Measurements from ENCODE around the gene MAFG.

MAFG gene

GRCh38 chr17:81888105-81888987 lies 39.2 kb downstream of the MAFG start:
- TF ChIP-seq EP300 (IDR thresholded peaks at IDR 0.05; ENCODE audit: borderline replicate concordance): no peak
- no peak for TF ChIP-seq TCF12 (IDR thresholded peaks at IDR 0.05; ENCODE audit: low read depth)
- no peak for TF ChIP-seq NFIC (IDR thresholded peaks at IDR 0.05)
- no peak for TF ChIP-seq ZBTB7A (IDR thresholded peaks at IDR 0.05; ENCODE audit: low read depth)
- TF ChIP-seq USF1 (IDR thresholded peaks at IDR 0.05): no peak

- no peak for TF ChIP-seq USF1 (IDR thresholded peaks at IDR 0.05)
- TF ChIP-seq REST (IDR thresholded peaks at IDR 0.05; ENCODE audit: low read depth): no peak
- TF ChIP-seq RAD21 (IDR thresholded peaks at IDR 0.05; ENCODE audit: low read depth): no peak
- TF ChIP-seq TAF1 (IDR thresholded peaks at IDR 0.05; ENCODE audit: low read depth): no peak
- no peak for TF ChIP-seq TEAD4 (IDR thresholded peaks at IDR 0.05)
- TF ChIP-seq MAX (IDR thresholded peaks at IDR 0.05): no peak
These were observed 41.5 kb downstream of the MAFG start for GRCh38 chr17:81885869-81886548.

GRCh38 chr17:81885454-81885853 lies 42.1 kb downstream of the MAFG start:
- no peak for TF ChIP-seq NFIC (IDR thresholded peaks at IDR 0.05)
- no peak for TF ChIP-seq MAX (IDR thresholded peaks at IDR 0.05)

GRCh38 chr17:81884968-81885367 lies 42.6 kb downstream of the MAFG start:
- no peak for TF ChIP-seq CREB1 (IDR thresholded peaks at IDR 0.05; ENCODE audit: low read depth)
- no peak for TF ChIP-seq TAF1 (IDR thresholded peaks at IDR 0.05; ENCODE audit: low read depth)
- no peak for TF ChIP-seq NFIC (IDR thresholded peaks at IDR 0.05)
- no peak for TF ChIP-seq REST (IDR thresholded peaks at IDR 0.05; ENCODE audit: low read depth)
- no peak for TF ChIP-seq RAD21 (IDR thresholded peaks at IDR 0.05; ENCODE audit: low read depth)
- no peak for TF ChIP-seq CEBPB (IDR thresholded peaks at IDR 0.05)
- no peak for TF ChIP-seq EGR1 (IDR thresholded peaks at IDR 0.05)
- TF ChIP-seq YY1 (IDR thresholded peaks at IDR 0.05; ENCODE audit: low read depth): no peak
- TF ChIP-seq TCF12 (IDR thresholded peaks at IDR 0.05; ENCODE audit: low read depth): no peak
- TF ChIP-seq TEAD4 (IDR thresholded peaks at IDR 0.05): no peak
- TF ChIP-seq EP300 (IDR thresholded peaks at IDR 0.05; ENCODE audit: borderline replicate concordance): no peak
- no peak for TF ChIP-seq USF1 (IDR thresholded peaks at IDR 0.05)
- no peak for TF ChIP-seq FOXM1 (IDR thresholded peaks at IDR 0.05; ENCODE audit: borderline replicate concordance, low read depth)
- no peak for TF ChIP-seq ZBTB7A (IDR thresholded peaks at IDR 0.05; ENCODE audit: low read depth)
- no peak for TF ChIP-seq MAX (IDR thresholded peaks at IDR 0.05)

- no peak for TF ChIP-seq TCF12 (IDR thresholded peaks at IDR 0.05; ENCODE audit: low read depth)
- no peak for TF ChIP-seq TEAD4 (IDR thresholded peaks at IDR 0.05)
- no peak for TF ChIP-seq REST (IDR thresholded peaks at IDR 0.05; ENCODE audit: low read depth)
- TF ChIP-seq YY1 (IDR thresholded peaks at IDR 0.05; ENCODE audit: low read depth): no peak
- no peak for TF ChIP-seq RAD21 (IDR thresholded peaks at IDR 0.05; ENCODE audit: low read depth)
- TF ChIP-seq EGR1 (IDR thresholded peaks at IDR 0.05): no peak
- TF ChIP-seq MAX (IDR thresholded peaks at IDR 0.05): no peak
- no peak for TF ChIP-seq CREB1 (IDR thresholded peaks at IDR 0.05; ENCODE audit: low read depth)
- TF ChIP-seq USF1 (IDR thresholded peaks at IDR 0.05): no peak
- no peak for TF ChIP-seq NFIC (IDR thresholded peaks at IDR 0.05)
- TF ChIP-seq CEBPB (IDR thresholded peaks at IDR 0.05): no peak
- TF ChIP-seq TAF1 (IDR thresholded peaks at IDR 0.05; ENCODE audit: low read depth): no peak
- TF ChIP-seq EP300 (IDR thresholded peaks at IDR 0.05; ENCODE audit: borderline replicate concordance): no peak
- TF ChIP-seq FOXM1 (IDR thresholded peaks at IDR 0.05; ENCODE audit: borderline replicate concordance, low read depth): no peak
- TF ChIP-seq ZBTB7A (IDR thresholded peaks at IDR 0.05; ENCODE audit: low read depth): no peak
These were observed 43.0 kb downstream of the MAFG start for GRCh38 chr17:81884520-81884919.

Measured in Ishikawa (cell line).